Nephron progenitor cell (in vitro differentiated cells): ENCODE data around the gene SMARCD2.

Experiments
- DNase-seq: peaks from one replicate; pipeline ENCODE4 v3.0.0; 2021
- H3K27ac Mint-ChIP-seq: 2 replicates; pipeline ENCODE4 v1.8.0; 2021; ENCODE audit warnings: mild to moderate bottlenecking, moderate library complexity, mixed read lengths
- H3K27me3 Mint-ChIP-seq: 2 replicates; pipeline ENCODE4 v1.8.0; 2021; ENCODE audit warnings: mild to moderate bottlenecking, low read depth, mixed read lengths; ENCODE audit not compliant: poor library complexity
- H3K36me3 Mint-ChIP-seq: 2 replicates; pipeline ENCODE4 v1.8.0; 2021; ENCODE audit warnings: low read depth, mixed read lengths
- H3K4me1 Mint-ChIP-seq: 2 replicates; pipeline ENCODE4 v1.8.0; 2021; ENCODE audit warnings: mixed read lengths
- H3K4me3 Mint-ChIP-seq: 2 replicates; pipeline ENCODE4 v1.8.0; 2021; ENCODE audit warnings: mild to moderate bottlenecking, moderate library complexity, mixed read lengths
- H3K9me3 Mint-ChIP-seq: 2 replicates; pipeline ENCODE4 v1.8.0; 2021; ENCODE audit warnings: mild to moderate bottlenecking, moderate library complexity, mixed read lengths
- TF ChIP-seq, protein P1 (sequence below): fragments of 200-600 bp; sonication (generic); IDR thresholded peaks from 2 replicates; pipeline ENCODE4 v1.5.0; 2021; ENCODE audit warnings: antibody characterized with exemption

Gene SMARCD2

DNA sequence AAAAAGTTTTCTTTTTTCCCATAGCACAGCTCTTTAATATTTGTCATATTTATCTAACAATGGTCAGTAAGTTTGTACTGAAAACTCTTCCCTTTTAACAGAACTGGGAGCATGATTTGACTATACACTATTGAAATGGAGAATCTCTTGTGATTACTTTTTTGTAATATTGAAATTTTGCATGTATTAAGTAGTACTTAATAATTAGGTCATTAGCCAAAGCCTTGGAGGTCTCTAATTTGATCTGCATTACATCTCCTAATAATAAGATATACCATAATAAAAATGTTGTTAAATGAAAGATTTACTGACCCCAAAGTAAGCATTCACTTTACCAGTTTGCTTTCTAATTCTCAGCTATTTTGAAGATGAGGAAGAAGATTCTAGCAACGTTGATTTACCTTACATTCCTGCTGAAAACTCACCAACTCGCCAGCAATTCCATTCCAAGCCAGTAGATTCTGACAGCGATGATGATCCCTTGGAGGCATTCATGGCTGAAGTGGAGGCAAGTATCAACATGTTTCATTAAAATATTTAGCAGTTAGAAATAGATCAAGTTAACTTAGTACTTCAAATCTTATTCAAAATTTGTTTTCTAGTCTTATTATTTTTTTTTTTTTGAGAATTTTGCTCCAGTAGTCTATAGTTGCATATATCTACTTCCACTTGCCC, 50.3 kb downstream of the SMARCD2 start:
- H3K36me3 Mint-ChIP-seq = peaks cover 60% of the 10 kb centered on the region
- H3K4me3 Mint-ChIP-seq = no peak overlapping the region
- no peaks in the 10 kb centered on the region for H3K27me3 Mint-ChIP-seq
- TF ChIP-seq, protein P1, sequence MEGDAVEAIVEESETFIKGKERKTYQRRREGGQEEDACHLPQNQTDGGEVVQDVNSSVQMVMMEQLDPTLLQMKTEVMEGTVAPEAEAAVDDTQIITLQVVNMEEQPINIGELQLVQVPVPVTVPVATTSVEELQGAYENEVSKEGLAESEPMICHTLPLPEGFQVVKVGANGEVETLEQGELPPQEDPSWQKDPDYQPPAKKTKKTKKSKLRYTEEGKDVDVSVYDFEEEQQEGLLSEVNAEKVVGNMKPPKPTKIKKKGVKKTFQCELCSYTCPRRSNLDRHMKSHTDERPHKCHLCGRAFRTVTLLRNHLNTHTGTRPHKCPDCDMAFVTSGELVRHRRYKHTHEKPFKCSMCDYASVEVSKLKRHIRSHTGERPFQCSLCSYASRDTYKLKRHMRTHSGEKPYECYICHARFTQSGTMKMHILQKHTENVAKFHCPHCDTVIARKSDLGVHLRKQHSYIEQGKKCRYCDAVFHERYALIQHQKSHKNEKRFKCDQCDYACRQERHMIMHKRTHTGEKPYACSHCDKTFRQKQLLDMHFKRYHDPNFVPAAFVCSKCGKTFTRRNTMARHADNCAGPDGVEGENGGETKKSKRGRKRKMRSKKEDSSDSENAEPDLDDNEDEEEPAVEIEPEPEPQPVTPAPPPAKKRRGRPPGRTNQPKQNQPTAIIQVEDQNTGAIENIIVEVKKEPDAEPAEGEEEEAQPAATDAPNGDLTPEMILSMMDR = no peak
- no peak overlapping the region for H3K27ac Mint-ChIP-seq
- no peak for DNase-seq
- H3K4me1 Mint-ChIP-seq = no peaks in the 10 kb centered on the region
- no peaks in the 10 kb centered on the region for H3K9me3 Mint-ChIP-seq

DNA sequence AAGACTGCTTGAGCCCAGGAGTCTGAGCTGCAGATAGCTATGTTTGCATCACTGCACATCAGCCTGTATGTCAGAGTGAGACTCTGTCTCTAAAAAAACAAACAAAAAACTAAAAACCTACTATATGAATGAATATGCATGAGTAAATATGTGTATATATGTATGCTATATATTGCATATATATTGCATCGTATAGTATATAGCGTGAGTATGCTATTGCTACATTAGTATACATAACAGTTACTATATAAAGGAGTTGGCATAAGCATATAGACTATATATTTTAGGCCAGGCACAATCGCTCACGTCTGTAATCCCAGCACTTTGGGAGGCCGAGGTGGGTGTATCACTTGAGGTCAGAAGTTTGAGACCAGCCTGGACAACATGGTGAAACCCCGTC, 52.4 kb downstream of the SMARCD2 start:
- no peaks in the 10 kb centered on the region for H3K9me3 Mint-ChIP-seq
- no peak overlapping the region for H3K27ac Mint-ChIP-seq
- no peaks in the 10 kb centered on the region for H3K27me3 Mint-ChIP-seq

DNA sequence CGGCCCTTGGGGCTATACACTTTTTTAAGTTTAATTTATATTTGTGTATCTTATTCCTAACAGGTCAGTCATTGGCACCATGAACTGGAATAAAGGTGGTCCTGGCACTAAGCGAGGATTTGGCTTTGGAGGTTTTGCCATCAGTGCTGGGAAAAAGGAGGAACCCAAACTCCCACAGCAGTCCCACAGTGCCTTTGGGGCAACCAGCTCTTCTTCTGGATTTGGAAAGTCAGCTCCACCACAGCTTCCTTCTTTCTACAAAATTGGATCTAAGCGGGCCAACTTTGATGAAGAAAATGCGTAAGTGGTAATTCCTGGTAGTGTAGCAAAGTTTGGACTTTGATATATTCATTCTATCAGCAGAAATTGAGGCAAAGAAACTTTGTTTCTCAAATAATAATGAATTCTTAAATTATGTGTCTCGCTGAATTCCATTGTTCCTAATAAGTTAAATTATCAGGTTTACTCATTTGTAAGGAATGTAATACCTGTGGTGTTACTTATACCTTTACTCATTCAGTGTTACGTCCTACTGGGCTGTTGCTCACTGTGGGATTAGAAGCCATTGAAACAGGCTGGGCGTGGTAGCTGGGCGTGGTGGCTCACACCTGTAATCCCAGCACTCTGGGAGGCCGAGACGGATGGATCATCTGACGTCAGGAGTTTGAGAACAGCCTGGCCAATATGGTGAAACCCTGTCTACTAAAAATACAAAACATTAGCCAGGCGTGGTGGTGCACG, 55.3 kb downstream of the SMARCD2 start:
- peaks cover 6% of the 10 kb centered on the region for H3K4me1 Mint-ChIP-seq
- no peak for DNase-seq
- H3K9me3 Mint-ChIP-seq = no peaks in the 10 kb centered on the region
- no peak overlapping the region for H3K27ac Mint-ChIP-seq
- TF ChIP-seq, protein P1 = no peak
- no peaks in the 10 kb centered on the region for H3K27me3 Mint-ChIP-seq
- no peak overlapping the region for H3K4me3 Mint-ChIP-seq
- H3K36me3 Mint-ChIP-seq = peaks cover 40% of the 10 kb centered on the region

More for the DNA sequence above, 52.4 kb downstream of the SMARCD2 start:
- no peak overlapping the region for H3K4me3 Mint-ChIP-seq
- peaks cover 55% of the 10 kb centered on the region for H3K36me3 Mint-ChIP-seq
- H3K4me1 Mint-ChIP-seq = no peaks in the 10 kb centered on the region
- DNase-seq = no peak
- TF ChIP-seq, protein P1 = no peak

DNA sequence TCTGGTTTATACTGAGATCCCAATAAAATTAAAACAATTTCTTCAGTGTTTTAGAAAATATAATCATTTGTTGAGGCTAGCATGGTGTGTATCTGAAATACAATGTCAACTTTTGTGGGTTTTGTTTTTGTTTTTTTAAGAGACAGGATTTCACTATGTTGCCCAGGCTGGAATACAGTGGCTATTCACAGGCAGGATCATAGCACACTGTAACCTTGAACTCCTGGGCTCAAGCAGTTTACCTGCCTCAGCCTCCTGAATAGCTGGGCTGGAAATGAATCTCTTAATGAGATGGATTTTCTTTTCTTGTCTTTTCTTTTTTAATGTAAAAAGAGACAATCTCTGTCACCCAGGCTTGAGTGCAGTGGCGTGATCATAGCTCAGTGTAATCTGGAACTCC, 56.4 kb downstream of the SMARCD2 start:
- no peaks in the 10 kb centered on the region for H3K27me3 Mint-ChIP-seq
- peaks cover 7% of the 10 kb centered on the region for H3K4me1 Mint-ChIP-seq
- peaks cover 43% of the 10 kb centered on the region for H3K36me3 Mint-ChIP-seq
- no peaks in the 10 kb centered on the region for H3K9me3 Mint-ChIP-seq
- no peak overlapping the region for H3K27ac Mint-ChIP-seq
- DNase-seq = no peak
- TF ChIP-seq, protein P1 = no peak
- H3K4me3 Mint-ChIP-seq = no peak overlapping the region

DNA sequence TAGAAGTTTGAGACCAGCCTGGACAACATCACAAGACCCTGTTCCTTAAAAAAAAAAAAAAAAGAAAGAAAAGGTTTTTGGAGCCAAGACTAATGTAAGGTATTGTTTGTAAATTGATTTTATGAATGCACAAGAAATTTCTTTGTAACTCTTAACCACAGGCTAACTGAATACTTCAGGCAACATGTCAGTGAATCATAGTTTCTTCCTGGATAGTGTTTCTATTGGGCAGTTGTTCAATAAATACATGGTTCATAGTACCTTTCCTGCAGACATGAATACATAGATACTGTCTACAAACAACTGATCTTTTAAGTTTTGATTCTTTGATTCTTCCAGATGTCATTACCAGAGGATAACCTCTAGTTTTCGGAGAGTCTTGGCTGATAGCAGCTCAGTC, 56.9 kb downstream of the SMARCD2 start:
- H3K4me1 Mint-ChIP-seq = peaks cover 7% of the 10 kb centered on the region
- no peak overlapping the region for H3K27ac Mint-ChIP-seq
- no peak overlapping the region for H3K4me3 Mint-ChIP-seq
- peaks cover 49% of the 10 kb centered on the region for H3K36me3 Mint-ChIP-seq
- DNase-seq = no peak
- no peaks in the 10 kb centered on the region for H3K9me3 Mint-ChIP-seq
- H3K27me3 Mint-ChIP-seq = no peaks in the 10 kb centered on the region
- TF ChIP-seq, protein P1 = no peak

DNA sequence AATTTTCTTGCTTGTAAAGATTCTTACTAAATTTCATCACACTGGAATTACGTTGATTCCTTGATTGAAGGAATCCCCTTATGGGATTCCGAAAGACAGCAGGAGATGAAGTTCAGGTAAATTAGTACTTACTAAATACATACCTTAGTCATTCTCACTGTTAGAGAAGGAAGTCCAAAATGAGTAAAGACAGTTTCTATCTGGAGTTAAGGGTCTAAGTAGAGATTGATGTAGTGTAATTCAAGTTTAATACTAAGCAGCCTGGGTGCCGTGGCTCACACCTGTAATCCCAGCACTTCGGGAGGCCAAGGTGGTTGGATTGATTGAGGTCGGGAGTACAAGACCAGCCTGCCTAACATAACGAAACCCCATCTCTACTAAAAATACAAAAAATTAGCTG, 59.0 kb downstream of the SMARCD2 start:
- H3K4me3 Mint-ChIP-seq = no peak overlapping the region
- H3K36me3 Mint-ChIP-seq = peaks cover 58% of the 10 kb centered on the region
- no peaks in the 10 kb centered on the region for H3K9me3 Mint-ChIP-seq
- H3K4me1 Mint-ChIP-seq = peaks cover 7% of the 10 kb centered on the region
- H3K27me3 Mint-ChIP-seq = no peaks in the 10 kb centered on the region
- TF ChIP-seq, protein P1 = no peak
- no peak for DNase-seq
- H3K27ac Mint-ChIP-seq = peak overlapping the region; percentile 57
